ENCODE data around the gene CDC14B. TPM values are rescaled to one million over a fixed set of nuclear protein-coding genes. Genes with fewer than 3 reads are reported as not detected.
A peak's percentile ranks its signal among the peaks of the same experiment; 100 is the strongest.

Gene CDC14B
- total RNA-seq, 1 donor from 2014 or later, result 39.3 TPM

DNA sequence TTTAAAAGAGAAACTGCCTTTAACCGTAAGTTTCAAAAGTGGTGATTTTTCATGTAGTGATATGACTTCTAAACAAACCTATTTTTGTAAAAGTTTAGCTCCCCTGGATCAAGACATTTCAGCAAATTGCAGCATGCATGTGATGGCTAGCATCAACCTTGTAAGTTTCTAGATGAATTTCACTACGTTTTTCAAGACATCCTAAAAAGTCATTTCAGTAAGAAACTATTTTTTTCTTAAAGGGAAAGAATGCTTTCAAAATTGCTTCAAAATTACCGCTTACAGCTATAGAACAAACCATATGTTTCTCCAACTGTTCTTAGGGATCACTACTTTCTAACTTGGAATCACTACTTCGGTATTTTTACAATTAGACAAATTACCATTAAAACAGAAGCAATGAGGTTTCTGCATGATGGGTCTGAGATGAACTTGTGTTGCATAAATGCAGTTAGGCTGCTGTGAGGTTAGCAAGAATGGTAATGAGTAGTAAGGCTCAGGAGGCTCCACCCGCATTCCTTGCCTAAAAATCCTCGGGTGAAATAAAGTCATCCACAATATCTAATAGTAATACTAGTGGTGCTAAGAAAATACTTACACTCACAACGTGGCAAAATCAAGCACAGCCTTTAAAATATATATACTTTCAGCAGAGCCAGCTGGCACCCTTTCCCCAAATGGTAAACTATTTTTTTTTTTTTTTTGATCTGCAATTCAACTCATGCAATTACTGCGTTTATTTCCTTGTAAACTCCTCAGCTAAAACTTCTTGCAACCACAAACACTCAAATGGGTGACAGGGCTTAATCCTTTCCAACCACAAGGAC, 53.8 kb downstream of the CDC14B start:
- Mint-ChIP-seq H3K9me3 (no peaks in the 10 kb centered on the region), H3K27me3 (ENCODE audit: low read depth) (no peaks in the 10 kb centered on the region), H3K36me3 (peaks cover 1% of the 10 kb centered on the region), H3K4me3 (peak overlapping the region; percentile 72), H3K4me1 (peaks cover 16% of the 10 kb centered on the region), H3K27ac (peak overlapping the region; percentile 71)
- no peak for DNase-seq (ENCODE audit: low spot score in 2 of 2, unreplicated experiment in 2 of 2)
- TF ChIP-seq, protein P1, sequence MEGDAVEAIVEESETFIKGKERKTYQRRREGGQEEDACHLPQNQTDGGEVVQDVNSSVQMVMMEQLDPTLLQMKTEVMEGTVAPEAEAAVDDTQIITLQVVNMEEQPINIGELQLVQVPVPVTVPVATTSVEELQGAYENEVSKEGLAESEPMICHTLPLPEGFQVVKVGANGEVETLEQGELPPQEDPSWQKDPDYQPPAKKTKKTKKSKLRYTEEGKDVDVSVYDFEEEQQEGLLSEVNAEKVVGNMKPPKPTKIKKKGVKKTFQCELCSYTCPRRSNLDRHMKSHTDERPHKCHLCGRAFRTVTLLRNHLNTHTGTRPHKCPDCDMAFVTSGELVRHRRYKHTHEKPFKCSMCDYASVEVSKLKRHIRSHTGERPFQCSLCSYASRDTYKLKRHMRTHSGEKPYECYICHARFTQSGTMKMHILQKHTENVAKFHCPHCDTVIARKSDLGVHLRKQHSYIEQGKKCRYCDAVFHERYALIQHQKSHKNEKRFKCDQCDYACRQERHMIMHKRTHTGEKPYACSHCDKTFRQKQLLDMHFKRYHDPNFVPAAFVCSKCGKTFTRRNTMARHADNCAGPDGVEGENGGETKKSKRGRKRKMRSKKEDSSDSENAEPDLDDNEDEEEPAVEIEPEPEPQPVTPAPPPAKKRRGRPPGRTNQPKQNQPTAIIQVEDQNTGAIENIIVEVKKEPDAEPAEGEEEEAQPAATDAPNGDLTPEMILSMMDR (IDR thresholded peaks at IDR 0.05; ENCODE audit: unreplicated experiment), result no peak

DNA sequence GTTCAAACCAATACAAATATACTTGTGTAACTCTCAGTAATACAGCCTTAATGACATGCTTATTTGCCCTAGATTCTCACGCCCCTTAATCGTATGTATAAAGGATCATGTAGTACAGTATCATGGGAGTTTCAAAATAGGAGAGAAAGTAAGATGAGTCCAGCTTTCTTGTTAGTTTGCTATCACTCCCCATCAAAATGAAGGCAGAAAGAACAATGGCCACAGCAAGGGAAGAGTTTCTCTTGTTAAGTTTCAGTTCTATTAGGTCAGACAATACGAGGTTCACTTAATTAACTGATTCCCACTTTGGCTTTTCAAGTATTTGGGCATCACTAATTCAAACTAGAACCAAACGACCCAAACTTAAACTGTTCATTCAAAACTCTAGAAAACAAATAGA, 55.4 kb downstream of the CDC14B start:
- no peak for DNase-seq (ENCODE audit: low spot score in 2 of 2, unreplicated experiment in 2 of 2)
- peaks cover 1% of the 10 kb centered on the region for H3K36me3 Mint-ChIP-seq
- no peaks in the 10 kb centered on the region for H3K27me3 Mint-ChIP-seq (ENCODE audit: low read depth)
- H3K4me3 Mint-ChIP-seq, result no peak overlapping the region
- H3K27ac Mint-ChIP-seq, result no peak overlapping the region
- peaks cover 16% of the 10 kb centered on the region for H3K4me1 Mint-ChIP-seq
- H3K9me3 Mint-ChIP-seq, result no peaks in the 10 kb centered on the region
- TF ChIP-seq, protein P1 (IDR thresholded peaks at IDR 0.05; ENCODE audit: unreplicated experiment), result no peak

DNA sequence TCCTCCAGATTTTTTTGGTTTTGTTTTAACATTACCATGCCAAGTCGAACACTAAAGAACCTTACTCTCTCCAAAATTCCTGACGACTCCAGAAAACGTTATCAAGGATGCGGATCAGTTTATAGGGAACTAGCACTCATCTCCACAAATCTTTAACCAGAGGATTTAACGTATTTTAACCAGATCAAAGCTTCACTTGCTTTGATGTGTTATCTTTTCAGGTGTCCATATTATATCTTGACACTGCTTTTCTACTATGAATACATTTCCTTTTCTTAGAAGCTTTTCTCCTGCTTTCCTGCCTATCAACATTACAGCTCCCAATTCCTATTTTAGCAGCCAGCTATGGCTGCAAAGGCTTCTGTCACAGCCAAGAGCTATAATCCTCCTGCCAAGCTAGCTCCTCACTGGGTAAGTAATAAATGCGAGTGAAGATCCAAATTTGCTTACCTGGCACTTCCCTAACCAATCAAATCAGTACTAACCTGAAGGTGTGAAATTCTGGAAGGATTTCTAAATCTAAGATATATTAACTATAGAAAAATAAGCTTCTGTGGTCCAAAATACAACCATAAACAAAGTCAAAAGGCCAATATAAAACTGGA, 60.2 kb downstream of the CDC14B start:
- no peaks in the 10 kb centered on the region for H3K9me3 Mint-ChIP-seq
- H3K4me1 Mint-ChIP-seq, result peaks cover 8% of the 10 kb centered on the region
- TF ChIP-seq, protein P1 (IDR thresholded peaks at IDR 0.05; ENCODE audit: unreplicated experiment), result no peak
- DNase-seq (ENCODE audit: low spot score in 2 of 2, unreplicated experiment in 2 of 2), result no peak
- no peak overlapping the region for H3K27ac Mint-ChIP-seq
- H3K4me3 Mint-ChIP-seq, result no peak overlapping the region
- H3K36me3 Mint-ChIP-seq, result peaks cover 4% of the 10 kb centered on the region
- H3K27me3 Mint-ChIP-seq (ENCODE audit: low read depth), result no peaks in the 10 kb centered on the region

DNA sequence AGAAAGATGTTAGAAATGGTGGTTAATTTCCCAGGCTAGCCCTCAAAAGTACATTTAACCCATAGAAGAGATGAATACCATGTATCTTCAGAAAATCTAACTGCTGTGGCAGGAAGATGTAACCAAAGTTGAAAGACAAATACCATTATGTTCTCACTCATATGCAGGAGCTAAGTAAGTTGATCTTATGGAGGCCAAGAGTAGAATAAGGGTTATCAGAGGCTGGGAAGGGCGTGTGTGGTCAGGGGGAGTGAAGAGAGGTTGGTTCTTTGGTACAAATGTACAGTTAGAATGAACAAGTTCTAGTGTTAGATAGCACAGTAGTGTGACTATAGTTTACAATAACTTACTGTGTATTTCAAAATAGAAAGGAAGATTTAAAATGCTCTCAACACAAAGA, 61.7 kb downstream of the CDC14B start:
- Mint-ChIP-seq H3K36me3 (peaks cover 4% of the 10 kb centered on the region), H3K4me3 (no peak overlapping the region), H3K9me3 (no peaks in the 10 kb centered on the region), H3K27me3 (ENCODE audit: low read depth) (no peaks in the 10 kb centered on the region), H3K4me1 (peaks cover 8% of the 10 kb centered on the region), H3K27ac (no peak overlapping the region)
- DNase-seq (ENCODE audit: low spot score in 2 of 2, unreplicated experiment in 2 of 2), result no peak
- TF ChIP-seq, protein P1 (IDR thresholded peaks at IDR 0.05; ENCODE audit: unreplicated experiment), result no peak

DNA sequence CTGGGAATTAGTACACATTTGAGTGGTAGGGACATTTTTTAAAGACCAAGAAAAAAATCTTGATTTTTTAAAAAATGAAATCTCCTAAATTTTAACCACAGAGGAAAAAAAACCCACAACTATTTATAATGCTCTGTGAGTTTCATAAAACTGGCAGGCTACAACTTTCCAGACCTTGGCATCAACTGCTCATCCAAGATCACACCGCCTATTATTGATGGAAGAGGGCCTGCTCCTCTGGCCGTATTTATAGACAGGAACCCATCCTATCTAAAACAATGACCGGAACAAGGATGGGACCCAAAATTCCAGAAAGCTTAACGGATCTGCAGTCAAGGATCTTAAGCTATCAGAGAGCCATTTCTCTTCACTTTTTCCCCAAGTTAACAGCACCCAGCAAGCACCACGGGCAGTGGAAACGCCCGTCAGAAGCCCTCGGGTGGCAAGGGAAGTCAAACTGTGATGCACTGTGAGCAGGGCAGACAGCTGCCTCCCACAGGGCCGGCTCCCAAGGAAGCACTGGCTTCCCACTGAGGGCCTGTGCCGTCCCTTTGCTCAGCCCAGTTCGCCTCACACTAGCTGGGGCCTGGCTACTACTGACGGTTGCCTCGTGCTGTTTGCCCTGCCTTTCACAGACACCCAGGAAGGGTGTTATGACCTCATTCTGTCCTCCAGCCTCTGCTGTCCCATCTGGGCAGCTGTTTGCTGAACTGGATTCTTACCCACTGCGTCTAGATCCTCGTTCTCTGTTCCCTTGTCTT, 62.8 kb downstream of the CDC14B start:
- Mint-ChIP-seq H3K27ac (no peak overlapping the region), H3K4me1 (peaks cover 8% of the 10 kb centered on the region), H3K9me3 (no peaks in the 10 kb centered on the region), H3K27me3 (ENCODE audit: low read depth) (no peaks in the 10 kb centered on the region), H3K4me3 (no peak overlapping the region), H3K36me3 (peaks cover 10% of the 10 kb centered on the region)
- TF ChIP-seq, protein P1 (IDR thresholded peaks at IDR 0.05; ENCODE audit: unreplicated experiment), result no peak
- no peak for DNase-seq (ENCODE audit: low spot score in 2 of 2, unreplicated experiment in 2 of 2)
